HepG2 (cell line): Measurements from ENCODE around the gene SOX13. TPM values are rescaled to one million over a fixed set of nuclear protein-coding genes. Genes with fewer than 3 reads are reported as not detected.

Experiments
- ARNT2 ChIP-seq: sonication (generic); formaldehyde crosslinking; IDR thresholded peaks from 2 replicates; pipeline ENCODE4 v1.8.0; 2022; ENCODE audit warnings: mild to moderate bottlenecking, low read depth, missing genetic modification reagents, moderate library complexity
- BHLHE40 ChIP-seq: IDR thresholded peaks from 2 replicates; pipeline ENCODE4 v1.6.1; 2011; ENCODE audit warnings: low read length, improper control_type of control experiment
- CCAR2 ChIP-seq: fragments of 200-400 bp; formaldehyde crosslinking; optimal IDR thresholded peaks from 2 replicates; pipeline ENCODE3; 2018; ENCODE audit warnings: low read depth, mild to moderate bottlenecking, low read length, moderate library complexity
- CEBPG ChIP-seq: IDR thresholded peaks from 2 replicates; pipeline ENCODE4 v1.6.1; 2016
- CHCHD3 ChIP-seq: sonication (generic); formaldehyde crosslinking; IDR thresholded peaks from 2 replicates; pipeline ENCODE4 v1.8.0; 2022; ENCODE audit warnings: mild to moderate bottlenecking, missing genetic modification reagents, moderate library complexity
- FOSL1 ChIP-seq: sonication (generic); formaldehyde crosslinking; IDR thresholded peaks from 2 replicates; pipeline ENCODE4 v1.9.0; 2021; ENCODE audit warnings: missing genetic modification reagents, borderline replicate concordance
- HBP1 ChIP-seq: IDR thresholded peaks from 2 replicates; pipeline ENCODE4 v1.6.1; 2016; ENCODE audit warnings: low read depth, control low read depth
- HES4 ChIP-seq: sonication (generic); formaldehyde crosslinking; IDR thresholded peaks from 2 replicates; pipeline ENCODE4 v1.9.0; 2021; ENCODE audit warnings: mild to moderate bottlenecking, missing genetic modification reagents, borderline replicate concordance
- JDP2 ChIP-seq: sonication (generic); formaldehyde crosslinking; IDR thresholded peaks from 2 replicates; pipeline ENCODE4 v1.8.1; 2022; ENCODE audit warnings: missing genetic modification reagents, borderline replicate concordance
- KAT7 ChIP-seq: IDR thresholded peaks from 2 replicates; pipeline ENCODE4 v1.6.1; 2018; ENCODE audit warnings: borderline replicate concordance, missing compliant biosample characterization
- KLF6 ChIP-seq: IDR thresholded peaks from 2 replicates; pipeline ENCODE4 v1.8.0; 2016; ENCODE audit warnings: missing biosample characterization, missing genetic modification reagents
- MED13 ChIP-seq: sonication (generic); formaldehyde crosslinking; IDR thresholded peaks from 2 replicates; pipeline ENCODE4 v1.5.0; 2020; ENCODE audit warnings: missing genetic modification reagents
- NRL ChIP-seq: sonication (generic); formaldehyde crosslinking; IDR thresholded peaks from 2 replicates; pipeline ENCODE4 v1.5.0; 2020; ENCODE audit warnings: missing genetic modification reagents, mild to moderate bottlenecking, moderate library complexity, borderline replicate concordance
- PRMT3 ChIP-seq: sonication (generic); formaldehyde crosslinking; IDR thresholded peaks from 2 replicates; pipeline ENCODE4 v1.8.1; 2022; ENCODE audit warnings: low read depth, mild to moderate bottlenecking, moderate library complexity, missing genetic modification reagents, borderline replicate concordance
- SOX13 ChIP-seq, 3 experiments: fragments of 450-650 bp in 1 of 3; sonication (generic) in 1 of 3; formaldehyde crosslinking in 1 of 3; IDR thresholded peaks in 2 of 3; conservative IDR thresholded peaks in 1 of 3; 2 replicates each; pipeline versions ENCODE4 v1.5.0 to v1.6.1; 2016 to 2020; ENCODE audit warnings: antibody characterized with exemption in 1 of 3, mild to moderate bottlenecking in 1 of 3, missing compliant biosample characterization in 1 of 3, missing genetic modification reagents in 1 of 3, moderate library complexity in 1 of 3
- SRSF1 ChIP-seq: fragments of 200-400 bp; formaldehyde crosslinking; optimal IDR thresholded peaks from 2 replicates; pipeline ENCODE3; 2017; ENCODE audit warnings: mild to moderate bottlenecking, low read depth, low read length, moderate library complexity
- TARDBP ChIP-seq: sonication (generic); formaldehyde crosslinking; IDR thresholded peaks from 2 replicates; pipeline ENCODE4 v1.8.0; 2022; ENCODE audit warnings: mild to moderate bottlenecking, missing genetic modification reagents
- TIGD3 ChIP-seq: sonication (generic); formaldehyde crosslinking; IDR thresholded peaks from 2 replicates; pipeline ENCODE4 v1.5.1; 2020; ENCODE audit warnings: mild to moderate bottlenecking, missing genetic modification reagents, borderline replicate concordance
- YEATS2 ChIP-seq: sonication (generic); formaldehyde crosslinking; IDR thresholded peaks from 2 replicates; pipeline ENCODE4 v1.4.0; 2020; ENCODE audit warnings: missing genetic modification reagents, borderline replicate concordance
- ZBTB7A ChIP-seq: sonication (generic); formaldehyde crosslinking; IDR thresholded peaks from 2 replicates; pipeline ENCODE4 v1.8.0; 2022; ENCODE audit warnings: mild to moderate bottlenecking, missing genetic modification reagents
- ZNF136 ChIP-seq: sonication (generic); formaldehyde crosslinking; IDR thresholded peaks from 2 replicates; pipeline ENCODE4 v1.8.1; 2022; ENCODE audit warnings: low read depth, mild to moderate bottlenecking, moderate library complexity, missing genetic modification reagents
- ZNF225 ChIP-seq: sonication (generic); formaldehyde crosslinking; IDR thresholded peaks from 2 replicates; pipeline ENCODE4 v1.4.0; 2020; ENCODE audit warnings: mild to moderate bottlenecking, missing genetic modification reagents
- ZNF253 ChIP-seq: sonication (generic); formaldehyde crosslinking; IDR thresholded peaks from 2 replicates; pipeline ENCODE4 v1.8.0; 2022; ENCODE audit warnings: mild to moderate bottlenecking, missing genetic modification reagents, borderline replicate concordance
- ZNF296 ChIP-seq: sonication (generic); formaldehyde crosslinking; conservative IDR thresholded peaks from 2 replicates; pipeline ENCODE4 v1.5.0; 2020; ENCODE audit warnings: mild to moderate bottlenecking, missing genetic modification reagents
- ZNF577 ChIP-seq: sonication (generic); formaldehyde crosslinking; IDR thresholded peaks from 2 replicates; pipeline ENCODE4 v1.4.0; 2020; ENCODE audit warnings: mild to moderate bottlenecking, low read depth, missing genetic modification reagents, borderline replicate concordance
- ZNF674 ChIP-seq: sonication (generic); formaldehyde crosslinking; IDR thresholded peaks from 2 replicates; pipeline ENCODE4 v1.5.0; 2020; ENCODE audit warnings: low read depth, mild to moderate bottlenecking, missing genetic modification reagents
- ZNF740 ChIP-seq: sonication (generic); formaldehyde crosslinking; IDR thresholded peaks from 2 replicates; pipeline ENCODE4 v1.4.0; 2020; ENCODE audit warnings: missing genetic modification reagents
- polyA plus RNA-seq, 8 experiments: library from polyadenylated mRNA; depleted of rRNA in 3 of 8; stranded (reverse) in 7 of 8; unstranded in 1 of 8; fragments of >200 nt; fragmentation: Illumina TruSeq in 4 of 8; extraction: Trizol in 4 of 8; gene quantifications; 2 replicates each; pipeline versions ENCODE4 v1.2.1 to v1.2.3, GENCODE V29; 2011 to 2016; ENCODE audit warnings: low read depth in 4 of 8, missing spikeins in 1 of 8, mixed read lengths in 1 of 8; ENCODE audit not compliant: insufficient read depth in 1 of 8
- total RNA-seq, 5 experiments: library from RNA; depleted of rRNA; stranded (reverse); fragments of >200 nt; fragmentation: Illumina TruSeq; extraction: Trizol; gene quantifications; 2 replicates each; pipeline ENCODE4 v1.2.3, GENCODE V29; 2016; ENCODE audit warnings: low read depth in 1 of 5

The SOX13 gene
- total and polyA plus RNA-seq, 2 of the 13 experiments (the other 11 are each of a cell fraction or from before 2014, with no cell fraction given) = 13.3 to 15.8 TPM

- 0 out of 2 replicates have a peak, but pooled peaks have one; percentile 65 for TF ChIP-seq ZNF740
- TF ChIP-seq CEBPG (CRISPR knock-in tag) = peak; percentile 35
- TF ChIP-seq NRL (CRISPR knock-in tag) = no peak
- TF ChIP-seq ARNT2 = no peak; the same call in 1 of the 2 replicates
- TF ChIP-seq SOX13 (IDR thresholded peaks at IDR 0.05) = no peak
- TF ChIP-seq SOX13 (CRISPR knock-in tag; conservative IDR thresholded peaks at IDR 0.05 in 1 of 2, IDR thresholded peaks at IDR 0.05 in 1 of 2) = peak in 1 of 2 experiments; percentile 55; a peak in 2 of 4 replicates
- 0 out of 2 replicates have a peak, but pooled peaks have one; percentile 48 for TF ChIP-seq HBP1 (CRISPR knock-in tag)
- TF ChIP-seq JDP2 (CRISPR knock-in tag) = no peak; the same call in 1 of the 2 replicates
- TF ChIP-seq SRSF1 = peak; percentile 57
- no peak for TF ChIP-seq ZNF296 (CRISPR knock-in tag)
- TF ChIP-seq ZNF674 (CRISPR knock-in tag) = no peak
- TF ChIP-seq CHCHD3 (CRISPR knock-in tag) = 0 out of 2 replicates have a peak, but pooled peaks have one; percentile 52
- TF ChIP-seq ZNF253 (CRISPR knock-in tag) = no peak
- no peak for TF ChIP-seq BHLHE40
- no peak for TF ChIP-seq ZNF577 (CRISPR knock-in tag)
- TF ChIP-seq KLF6 (CRISPR knock-in tag) = no peak
- TF ChIP-seq CCAR2 = no peak
- TF ChIP-seq TARDBP = no peak
- TF ChIP-seq TIGD3 = no peak; the same call in 1 of the 2 replicates
- no peak for TF ChIP-seq MED13 (CRISPR knock-in tag)
- no peak for TF ChIP-seq HES4 (CRISPR knock-in tag)
- TF ChIP-seq ZNF225 (CRISPR knock-in tag) = no peak
- no peak; the same call in 1 of the 2 replicates for TF ChIP-seq ZBTB7A (CRISPR knock-in tag)
- TF ChIP-seq YEATS2 (CRISPR knock-in tag) = no peak
- TF ChIP-seq ZNF136 = 0 out of 2 replicates have a peak, but pooled peaks have one; percentile 41
- TF ChIP-seq PRMT3 (CRISPR knock-in tag) = peak; percentile 37; the same call in 1 of the 2 replicates
- TF ChIP-seq FOSL1 (CRISPR knock-in tag) = no peak
- peak; percentile 52; the same call in 1 of the 2 replicates for TF ChIP-seq KAT7 (CRISPR knock-in tag)
Measured at GRCh38 chr1:204074274-204075138, 1.6 kb downstream of the SOX13 start (continued).
